ENCODE data around the gene THAP5.

Gene THAP5

GRCh38 chr7:108537229-108537628 is 32.3 kb downstream of the THAP5 start:
- WGBS (ENCODE audit: insufficient coverage): 96% methylated on average over 2 of the region's 2 CpGs
- H3K36me3 ChIP-seq (ENCODE audit: control insufficient read depth in 4 of 4, insufficient read depth in 4 of 4, low read length in 3 of 4): no peaks in the 10 kb centered on the region
- H3K27ac ChIP-seq (ENCODE audit: insufficient read depth in 1 of 2, low read depth in 1 of 2, low read length in 2 of 2, poor library complexity in 1 of 2, severe bottlenecking in 2 of 2): no peak overlapping the region
- POLR2A ChIA-PET: no interaction called here
- H3K4me3 ChIP-seq (ENCODE audit: control insufficient read depth in 1 of 7, extremely low read depth in 1 of 7, insufficient read depth in 4 of 7, low read depth in 2 of 7, low read length in 6 of 7): no peak overlapping the region
- no peaks in the 10 kb centered on the region for H3K9me3 ChIP-seq (ENCODE audit: control extremely low read depth in 1 of 5, control insufficient read depth in 4 of 5, insufficient read depth in 2 of 5, low read depth in 1 of 5, low read length in 4 of 5)
- DNase-seq: no peak
- CTCF ChIA-PET: interaction anchor here (0.9 kb wide), 1 partner anchor 10 kb away, joined by 3 read pairs; no protein-coding TSS in a partner anchor
- H3K4me1 ChIP-seq (ENCODE audit: control extremely low read depth in 1 of 4, control insufficient read depth in 4 of 4, insufficient read depth in 4 of 4, low read length in 3 of 4): peaks cover 4 to 21% (median 9%) of the 10 kb centered on the region in 4 experiments
- no peaks in the 10 kb centered on the region for H3K27me3 ChIP-seq (replicated peaks in 2 of 5; ENCODE audit: control insufficient read depth in 4 of 5, insufficient read depth in 5 of 5, low read length in 4 of 5)

- H3K4me3 ChIP-seq (ENCODE audit: control insufficient read depth in 1 of 7, extremely low read depth in 1 of 7, insufficient read depth in 4 of 7, low read depth in 2 of 7, low read length in 6 of 7): no peak overlapping the region
- H3K27ac ChIP-seq (ENCODE audit: insufficient read depth in 1 of 2, low read depth in 1 of 2, low read length in 2 of 2, poor library complexity in 1 of 2, severe bottlenecking in 2 of 2): no peak overlapping the region
- CTCF ChIA-PET: no interaction called here
- H3K4me1 ChIP-seq (ENCODE audit: control extremely low read depth in 1 of 4, control insufficient read depth in 4 of 4, insufficient read depth in 4 of 4, low read length in 3 of 4): peaks cover 4 to 21% (median 9%) of the 10 kb centered on the region in 4 experiments
- H3K27me3 ChIP-seq (replicated peaks in 2 of 5; ENCODE audit: control insufficient read depth in 4 of 5, insufficient read depth in 5 of 5, low read length in 4 of 5): no peaks in the 10 kb centered on the region
- H3K36me3 ChIP-seq (ENCODE audit: control insufficient read depth in 4 of 4, insufficient read depth in 4 of 4, low read length in 3 of 4): no peaks in the 10 kb centered on the region
- DNase-seq: peak in 2 of 3 donors; percentile 18 to 44
- H3K9me3 ChIP-seq (ENCODE audit: control extremely low read depth in 1 of 5, control insufficient read depth in 4 of 5, insufficient read depth in 2 of 5, low read depth in 1 of 5, low read length in 4 of 5): no peaks in the 10 kb centered on the region
- POLR2A ChIA-PET: interaction anchor here (1.1 kb wide), 1 partner anchor 34 kb away, joined by 3 read pairs; the partner anchor contains the start of genes DNAJB9 and THAP5
- WGBS (ENCODE audit: insufficient coverage): no CpG with 5 or more reads among the region's 1 CpG
Observed at GRCh38 chr7:108535744-108536143, 33.8 kb downstream of the THAP5 start.

GRCh38 chr7:108535257-108535656 is 34.2 kb downstream of the THAP5 start:
- POLR2A ChIA-PET: no interaction called here
- Histone ChIP-seq H3K27me3 (replicated peaks in 2 of 5; ENCODE audit: control insufficient read depth in 4 of 5, insufficient read depth in 5 of 5, low read length in 4 of 5) (no peaks in the 10 kb centered on the region), H3K4me3 (ENCODE audit: control insufficient read depth in 1 of 7, extremely low read depth in 1 of 7, insufficient read depth in 4 of 7, low read depth in 2 of 7, low read length in 6 of 7) (no peak overlapping the region), H3K9me3 (ENCODE audit: control extremely low read depth in 1 of 5, control insufficient read depth in 4 of 5, insufficient read depth in 2 of 5, low read depth in 1 of 5, low read length in 4 of 5) (no peaks in the 10 kb centered on the region), H3K27ac (ENCODE audit: insufficient read depth in 1 of 2, low read depth in 1 of 2, low read length in 2 of 2, poor library complexity in 1 of 2, severe bottlenecking in 2 of 2) (no peak overlapping the region), H3K4me1 (ENCODE audit: control extremely low read depth in 1 of 4, control insufficient read depth in 4 of 4, insufficient read depth in 4 of 4, low read length in 3 of 4) (peaks cover 4 to 21% (median 9%) of the 10 kb centered on the region in 4 experiments), H3K36me3 (ENCODE audit: control insufficient read depth in 4 of 4, insufficient read depth in 4 of 4, low read length in 3 of 4) (no peaks in the 10 kb centered on the region)
- WGBS (ENCODE audit: insufficient coverage): 55% methylated on average over 2 of the region's 5 CpGs
- CTCF ChIA-PET: no interaction called here
- no peak for DNase-seq

- ChIA-PET POLR2A (no interaction called here), CTCF (no interaction called here)
- WGBS (ENCODE audit: insufficient coverage): no CpG with 5 or more reads among the region's 3 CpGs
Observed at GRCh38 chr7:108533712-108534111, 35.8 kb downstream of the THAP5 start.

GRCh38 chr7:108529341-108529740 is 40.2 kb downstream of the THAP5 start:
- peak in 1 of 3 donors; percentile 17 for DNase-seq
- H3K27ac ChIP-seq (ENCODE audit: insufficient read depth in 1 of 2, low read depth in 1 of 2, low read length in 2 of 2, poor library complexity in 1 of 2, severe bottlenecking in 2 of 2): no peak overlapping the region
- no peaks in the 10 kb centered on the region for H3K9me3 ChIP-seq (ENCODE audit: control extremely low read depth in 1 of 5, control insufficient read depth in 4 of 5, insufficient read depth in 2 of 5, low read depth in 1 of 5, low read length in 4 of 5)
- no peaks in the 10 kb centered on the region for H3K36me3 ChIP-seq (ENCODE audit: control insufficient read depth in 4 of 4, insufficient read depth in 4 of 4, low read length in 3 of 4)
- no peaks in the 10 kb centered on the region for H3K27me3 ChIP-seq (replicated peaks in 2 of 5; ENCODE audit: control insufficient read depth in 4 of 5, insufficient read depth in 5 of 5, low read length in 4 of 5)
- no peak overlapping the region for H3K4me3 ChIP-seq (ENCODE audit: control insufficient read depth in 1 of 7, extremely low read depth in 1 of 7, insufficient read depth in 4 of 7, low read depth in 2 of 7, low read length in 6 of 7)
- ChIA-PET POLR2A (no interaction called here), CTCF (no interaction called here)
- H3K4me1 ChIP-seq (ENCODE audit: control extremely low read depth in 1 of 4, control insufficient read depth in 4 of 4, insufficient read depth in 4 of 4, low read length in 3 of 4): peaks cover 5 to 21% (median 12%) of the 10 kb centered on the region in 4 experiments
- WGBS (ENCODE audit: insufficient coverage): 92% methylated on average over 3 of the region's 3 CpGs

More at GRCh38 chr7:108533712-108534111, 35.8 kb downstream of the THAP5 start:
- DNase-seq: no peak
- no peaks in the 10 kb centered on the region for H3K27me3 ChIP-seq (replicated peaks in 2 of 5; ENCODE audit: control insufficient read depth in 4 of 5, insufficient read depth in 5 of 5, low read length in 4 of 5)
- no peaks in the 10 kb centered on the region for H3K36me3 ChIP-seq (ENCODE audit: control insufficient read depth in 4 of 4, insufficient read depth in 4 of 4, low read length in 3 of 4)
- H3K4me1 ChIP-seq (ENCODE audit: control extremely low read depth in 1 of 4, control insufficient read depth in 4 of 4, insufficient read depth in 4 of 4, low read length in 3 of 4): peaks cover 4 to 21% (median 8%) of the 10 kb centered on the region in 4 experiments
- no peak overlapping the region for H3K27ac ChIP-seq (ENCODE audit: insufficient read depth in 1 of 2, low read depth in 1 of 2, low read length in 2 of 2, poor library complexity in 1 of 2, severe bottlenecking in 2 of 2)
- H3K4me3 ChIP-seq (ENCODE audit: control insufficient read depth in 1 of 7, extremely low read depth in 1 of 7, insufficient read depth in 4 of 7, low read depth in 2 of 7, low read length in 6 of 7): no peak overlapping the region
- H3K9me3 ChIP-seq (ENCODE audit: control extremely low read depth in 1 of 5, control insufficient read depth in 4 of 5, insufficient read depth in 2 of 5, low read depth in 1 of 5, low read length in 4 of 5): no peaks in the 10 kb centered on the region

- ChIA-PET CTCF (no interaction called here), POLR2A (interaction anchor here (2.7 kb wide), 1 partner anchor 42 kb away, joined by 14 read pairs; the partner anchor contains the start of genes DNAJB9 and THAP5)
- Histone ChIP-seq H3K36me3 (ENCODE audit: control insufficient read depth in 4 of 4, insufficient read depth in 4 of 4, low read length in 3 of 4) (no peaks in the 10 kb centered on the region), H3K27me3 (replicated peaks in 2 of 5; ENCODE audit: control insufficient read depth in 4 of 5, insufficient read depth in 5 of 5, low read length in 4 of 5) (no peaks in the 10 kb centered on the region), H3K4me3 (ENCODE audit: control insufficient read depth in 1 of 7, extremely low read depth in 1 of 7, insufficient read depth in 4 of 7, low read depth in 2 of 7, low read length in 6 of 7) (no peak overlapping the region), H3K4me1 (ENCODE audit: control extremely low read depth in 1 of 4, control insufficient read depth in 4 of 4, insufficient read depth in 4 of 4, low read length in 3 of 4) (peaks cover 5 to 23% (median 12%) of the 10 kb centered on the region in 4 experiments), H3K27ac (ENCODE audit: insufficient read depth in 1 of 2, low read depth in 1 of 2, low read length in 2 of 2, poor library complexity in 1 of 2, severe bottlenecking in 2 of 2) (no peak overlapping the region), H3K9me3 (ENCODE audit: control extremely low read depth in 1 of 5, control insufficient read depth in 4 of 5, insufficient read depth in 2 of 5, low read depth in 1 of 5, low read length in 4 of 5) (no peaks in the 10 kb centered on the region)
- WGBS (ENCODE audit: insufficient coverage): 100% methylated on average over 4 of the region's 6 CpGs
- DNase-seq: no peak
Observed at GRCh38 chr7:108528183-108528712, 41.3 kb downstream of the THAP5 start.

GRCh38 chr7:108526768-108527017 is 42.8 kb downstream of the THAP5 start:
- POLR2A ChIA-PET: interaction anchor here (2.7 kb wide), 1 partner anchor 43 kb away, joined by 14 read pairs; the partner anchor contains the start of genes DNAJB9 and THAP5
- peaks cover 0 to 2% (median 0%) of the 10 kb centered on the region in 4 experiments for H3K36me3 ChIP-seq (ENCODE audit: control insufficient read depth in 4 of 4, insufficient read depth in 4 of 4, low read length in 3 of 4)
- no peaks in the 10 kb centered on the region for H3K27me3 ChIP-seq (replicated peaks in 2 of 5; ENCODE audit: control insufficient read depth in 4 of 5, insufficient read depth in 5 of 5, low read length in 4 of 5)
- H3K4me1 ChIP-seq (ENCODE audit: control extremely low read depth in 1 of 4, control insufficient read depth in 4 of 4, insufficient read depth in 4 of 4, low read length in 3 of 4): peaks cover 5 to 23% (median 12%) of the 10 kb centered on the region in 4 experiments
- CTCF ChIA-PET: interaction anchor here (0.9 to 1.3 kb wide), 4 partner anchors 10 to 43 kb away, joined by 3 read pairs; partner anchors contain the start of genes DNAJB9 and THAP5
- WGBS (ENCODE audit: insufficient coverage): 0% methylated on average over 1 of the region's 3 CpGs
- H3K27ac ChIP-seq (ENCODE audit: insufficient read depth in 1 of 2, low read depth in 1 of 2, low read length in 2 of 2, poor library complexity in 1 of 2, severe bottlenecking in 2 of 2): peak overlapping the region; percentile 95 to 99
- peak overlapping the region; percentile 80 to 98 (median 92) for H3K4me3 ChIP-seq (ENCODE audit: control insufficient read depth in 1 of 7, extremely low read depth in 1 of 7, insufficient read depth in 4 of 7, low read depth in 2 of 7, low read length in 6 of 7)
- DNase-seq: no peak
- no peaks in the 10 kb centered on the region for H3K9me3 ChIP-seq (ENCODE audit: control extremely low read depth in 1 of 5, control insufficient read depth in 4 of 5, insufficient read depth in 2 of 5, low read depth in 1 of 5, low read length in 4 of 5)

All from common myeloid progenitor, CD34-positive (primary cell).